ENCODE data around the gene RABGAP1L. TPM values are rescaled to one million over a fixed set of nuclear protein-coding genes. Genes with fewer than 3 reads are reported as not detected.

Gene RABGAP1L
- total and polyA plus RNA-seq, 10 of the 15 experiments (the other 5 are each of a cell fraction or from before 2014, with no cell fraction given): 5.8 to 194 (median 113) TPM

DNA sequence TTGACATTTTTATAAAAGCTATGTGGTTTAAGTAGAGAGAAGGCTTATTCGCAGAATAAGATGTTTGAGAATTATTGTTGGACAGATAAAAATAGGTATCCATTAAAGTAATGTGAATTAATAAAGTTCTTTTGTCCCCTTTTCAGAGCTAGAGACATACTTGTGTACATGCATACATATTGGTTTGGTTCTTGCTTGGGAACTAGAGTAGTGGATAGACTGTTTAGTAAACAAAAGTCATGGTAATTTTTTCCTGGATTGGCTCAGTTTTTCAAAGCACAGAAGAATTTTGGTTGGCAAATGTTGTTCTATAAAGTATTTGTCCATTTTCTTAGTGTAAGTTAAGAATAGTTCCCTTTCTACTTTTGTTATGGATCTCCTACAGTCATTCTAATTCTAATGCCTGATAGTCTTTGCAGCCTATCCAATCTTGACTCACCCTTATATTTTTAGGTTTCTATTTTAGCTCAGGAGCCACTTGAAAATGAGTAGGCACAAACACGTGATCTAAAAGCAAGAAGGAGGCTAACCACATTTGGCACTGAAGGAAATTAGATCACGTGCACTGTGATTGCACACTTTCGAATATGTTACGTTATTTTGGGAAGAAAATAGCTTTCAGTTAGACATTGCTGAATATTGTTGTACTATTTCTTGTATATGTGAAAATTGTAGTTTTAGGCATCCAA lies 47.0 kb downstream of the RABGAP1L start (continued):
- TF ChIP-seq, protein P1, sequence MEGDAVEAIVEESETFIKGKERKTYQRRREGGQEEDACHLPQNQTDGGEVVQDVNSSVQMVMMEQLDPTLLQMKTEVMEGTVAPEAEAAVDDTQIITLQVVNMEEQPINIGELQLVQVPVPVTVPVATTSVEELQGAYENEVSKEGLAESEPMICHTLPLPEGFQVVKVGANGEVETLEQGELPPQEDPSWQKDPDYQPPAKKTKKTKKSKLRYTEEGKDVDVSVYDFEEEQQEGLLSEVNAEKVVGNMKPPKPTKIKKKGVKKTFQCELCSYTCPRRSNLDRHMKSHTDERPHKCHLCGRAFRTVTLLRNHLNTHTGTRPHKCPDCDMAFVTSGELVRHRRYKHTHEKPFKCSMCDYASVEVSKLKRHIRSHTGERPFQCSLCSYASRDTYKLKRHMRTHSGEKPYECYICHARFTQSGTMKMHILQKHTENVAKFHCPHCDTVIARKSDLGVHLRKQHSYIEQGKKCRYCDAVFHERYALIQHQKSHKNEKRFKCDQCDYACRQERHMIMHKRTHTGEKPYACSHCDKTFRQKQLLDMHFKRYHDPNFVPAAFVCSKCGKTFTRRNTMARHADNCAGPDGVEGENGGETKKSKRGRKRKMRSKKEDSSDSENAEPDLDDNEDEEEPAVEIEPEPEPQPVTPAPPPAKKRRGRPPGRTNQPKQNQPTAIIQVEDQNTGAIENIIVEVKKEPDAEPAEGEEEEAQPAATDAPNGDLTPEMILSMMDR (IDR thresholded peaks at IDR 0.05 in 2 of 3, conservative IDR thresholded peaks at IDR 0.05 in 1 of 3; ENCODE audit: control insufficient read depth in 2 of 3, extremely low read depth in 1 of 3, insufficient read depth in 1 of 3, low read depth in 3 of 3, low read length in 3 of 3): no peak
- TF ChIP-seq STAT1 (conservative IDR thresholded peaks at IDR 0.05) (no peak), BACH1 (IDR thresholded peaks at IDR 0.05; ENCODE audit: borderline replicate concordance) (no peak), RAD21 (IDR thresholded peaks at IDR 0.05; ENCODE audit: insufficient read depth, low read depth, low read length) (no peak), CHD1 (IDR thresholded peaks at IDR 0.05; ENCODE audit: low read depth, low read length) (no peak), MYC (IDR thresholded peaks at IDR 0.05; ENCODE audit: insufficient read depth, insufficient read length, insufficient replicate concordance, low read length, severe bottlenecking) (no peak), NR2F1 (conservative IDR thresholded peaks at IDR 0.05) (no peak), SPI1 (IDR thresholded peaks at IDR 0.05; ENCODE audit: borderline replicate concordance, insufficient read depth, low read depth, low read length) (no peak), SREBF2 (IDR thresholded peaks at IDR 0.05; ENCODE audit: low read length) (no peak), MEF2B (IDR thresholded peaks at IDR 0.05; ENCODE audit: partially characterized antibody, poor library complexity, severe bottlenecking) (no peak), SUZ12 (IDR thresholded peaks at IDR 0.05; ENCODE audit: unreplicated experiment) (no peak), GABPA (IDR thresholded peaks at IDR 0.05; ENCODE audit: low read depth) (peak; percentile 17; the same call in 1 of the 2 replicates), SUPT20H (IDR thresholded peaks at IDR 0.05; ENCODE audit: borderline replicate concordance, control insufficient read depth, low read depth, low read length) (no peak), NFXL1 (IDR thresholded peaks at IDR 0.05; ENCODE audit: borderline replicate concordance) (no peak)
- TF ChIP-seq, protein P2, sequence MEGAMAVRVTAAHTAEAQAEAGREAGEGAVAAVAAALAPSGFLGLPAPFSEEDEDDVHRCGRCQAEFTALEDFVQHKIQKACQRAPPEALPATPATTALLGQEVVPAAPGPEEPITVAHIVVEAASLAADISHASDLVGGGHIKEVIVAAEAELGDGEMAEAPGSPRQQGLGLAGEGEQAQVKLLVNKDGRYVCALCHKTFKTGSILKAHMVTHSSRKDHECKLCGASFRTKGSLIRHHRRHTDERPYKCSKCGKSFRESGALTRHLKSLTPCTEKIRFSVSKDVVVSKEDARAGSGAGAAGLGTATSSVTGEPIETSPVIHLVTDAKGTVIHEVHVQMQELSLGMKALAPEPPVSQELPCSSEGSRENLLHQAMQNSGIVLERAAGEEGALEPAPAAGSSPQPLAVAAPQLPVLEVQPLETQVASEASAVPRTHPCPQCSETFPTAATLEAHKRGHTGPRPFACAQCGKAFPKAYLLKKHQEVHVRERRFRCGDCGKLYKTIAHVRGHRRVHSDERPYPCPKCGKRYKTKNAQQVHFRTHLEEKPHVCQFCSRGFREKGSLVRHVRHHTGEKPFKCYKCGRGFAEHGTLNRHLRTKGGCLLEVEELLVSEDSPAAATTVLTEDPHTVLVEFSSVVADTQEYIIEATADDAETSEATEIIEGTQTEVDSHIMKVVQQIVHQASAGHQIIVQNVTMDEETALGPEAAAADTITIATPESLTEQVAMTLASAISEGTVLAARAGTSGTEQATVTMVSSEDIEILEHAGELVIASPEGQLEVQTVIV (IDR thresholded peaks at IDR 0.05; ENCODE audit: borderline replicate concordance, partially characterized antibody): no peak
- TF ChIP-seq, protein P3, sequence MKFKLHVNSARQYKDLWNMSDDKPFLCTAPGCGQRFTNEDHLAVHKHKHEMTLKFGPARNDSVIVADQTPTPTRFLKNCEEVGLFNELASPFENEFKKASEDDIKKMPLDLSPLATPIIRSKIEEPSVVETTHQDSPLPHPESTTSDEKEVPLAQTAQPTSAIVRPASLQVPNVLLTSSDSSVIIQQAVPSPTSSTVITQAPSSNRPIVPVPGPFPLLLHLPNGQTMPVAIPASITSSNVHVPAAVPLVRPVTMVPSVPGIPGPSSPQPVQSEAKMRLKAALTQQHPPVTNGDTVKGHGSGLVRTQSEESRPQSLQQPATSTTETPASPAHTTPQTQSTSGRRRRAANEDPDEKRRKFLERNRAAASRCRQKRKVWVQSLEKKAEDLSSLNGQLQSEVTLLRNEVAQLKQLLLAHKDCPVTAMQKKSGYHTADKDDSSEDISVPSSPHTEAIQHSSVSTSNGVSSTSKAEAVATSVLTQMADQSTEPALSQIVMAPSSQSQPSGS (IDR thresholded peaks at IDR 0.05; ENCODE audit: low read length): peak; percentile 54
- TF ChIP-seq, protein P4, sequence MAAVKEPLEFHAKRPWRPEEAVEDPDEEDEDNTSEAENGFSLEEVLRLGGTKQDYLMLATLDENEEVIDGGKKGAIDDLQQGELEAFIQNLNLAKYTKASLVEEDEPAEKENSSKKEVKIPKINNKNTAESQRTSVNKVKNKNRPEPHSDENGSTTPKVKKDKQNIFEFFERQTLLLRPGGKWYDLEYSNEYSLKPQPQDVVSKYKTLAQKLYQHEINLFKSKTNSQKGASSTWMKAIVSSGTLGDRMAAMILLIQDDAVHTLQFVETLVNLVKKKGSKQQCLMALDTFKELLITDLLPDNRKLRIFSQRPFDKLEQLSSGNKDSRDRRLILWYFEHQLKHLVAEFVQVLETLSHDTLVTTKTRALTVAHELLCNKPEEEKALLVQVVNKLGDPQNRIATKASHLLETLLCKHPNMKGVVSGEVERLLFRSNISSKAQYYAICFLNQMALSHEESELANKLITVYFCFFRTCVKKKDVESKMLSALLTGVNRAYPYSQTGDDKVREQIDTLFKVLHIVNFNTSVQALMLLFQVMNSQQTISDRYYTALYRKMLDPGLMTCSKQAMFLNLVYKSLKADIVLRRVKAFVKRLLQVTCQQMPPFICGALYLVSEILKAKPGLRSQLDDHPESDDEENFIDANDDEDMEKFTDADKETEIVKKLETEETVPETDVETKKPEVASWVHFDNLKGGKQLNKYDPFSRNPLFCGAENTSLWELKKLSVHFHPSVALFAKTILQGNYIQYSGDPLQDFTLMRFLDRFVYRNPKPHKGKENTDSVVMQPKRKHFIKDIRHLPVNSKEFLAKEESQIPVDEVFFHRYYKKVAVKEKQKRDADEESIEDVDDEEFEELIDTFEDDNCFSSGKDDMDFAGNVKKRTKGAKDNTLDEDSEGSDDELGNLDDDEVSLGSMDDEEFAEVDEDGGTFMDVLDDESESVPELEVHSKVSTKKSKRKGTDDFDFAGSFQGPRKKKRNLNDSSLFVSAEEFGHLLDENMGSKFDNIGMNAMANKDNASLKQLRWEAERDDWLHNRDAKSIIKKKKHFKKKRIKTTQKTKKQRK (IDR thresholded peaks at IDR 0.05; ENCODE audit: low read depth, low read length): no peak
- TF ChIP-seq, protein P5, sequence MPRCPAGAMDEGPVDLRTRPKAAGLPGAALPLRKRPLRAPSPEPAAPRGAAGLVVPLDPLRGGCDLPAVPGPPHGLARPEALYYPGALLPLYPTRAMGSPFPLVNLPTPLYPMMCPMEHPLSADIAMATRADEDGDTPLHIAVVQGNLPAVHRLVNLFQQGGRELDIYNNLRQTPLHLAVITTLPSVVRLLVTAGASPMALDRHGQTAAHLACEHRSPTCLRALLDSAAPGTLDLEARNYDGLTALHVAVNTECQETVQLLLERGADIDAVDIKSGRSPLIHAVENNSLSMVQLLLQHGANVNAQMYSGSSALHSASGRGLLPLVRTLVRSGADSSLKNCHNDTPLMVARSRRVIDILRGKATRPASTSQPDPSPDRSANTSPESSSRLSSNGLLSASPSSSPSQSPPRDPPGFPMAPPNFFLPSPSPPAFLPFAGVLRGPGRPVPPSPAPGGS (IDR thresholded peaks at IDR 0.05; ENCODE audit: borderline replicate concordance, insufficient read depth, low read depth, low read length, poor library complexity, severe bottlenecking): no peak

Measured in GM12878 (cell line).